ENCODE results near the gene CISD1. TPM values are rescaled to one million over a fixed set of nuclear protein-coding genes. Genes with fewer than 3 reads are reported as not detected.
"Not testable (repeated sequence)": the region's sequence is repeated elsewhere in the genome, so short reads cannot be mapped to it uniquely, and the experiment has no call there.

The CISD1 gene
- total RNA-seq (2012; rRNA removed), result 25.8 and 28.4 TPM in 2 replicates

GRCh38 chr10:58268946-58269781 lies at the start of gene CISD1:
CISD1 (plus strand) TSS chr10:58269162; CDS start chr10:58269274, 112 bp downstream.
- Histone ChIP-seq H3K36me3 (ENCODE audit: insufficient read depth, low read length) (no peaks in the 10 kb centered on the region), H3K9ac (ENCODE audit: low read depth, low read length) (peak within 1 kb of the TSS; percentile 88), H3K9me3 (replicated peaks; ENCODE audit: low read length) (no peaks in the 10 kb centered on the region), H3K4me2 (ENCODE audit: low read length) (peak within 1 kb of the TSS; percentile 97), H3K4me1 (ENCODE audit: control insufficient read depth, insufficient read depth, low read length) (peaks cover 11% of the 10 kb centered on the region), H3K4me3 (ENCODE audit: low read length) (peak within 1 kb of the TSS; percentile 89), H3K27me3 (ENCODE audit: control insufficient read depth, insufficient read depth, low read length) (no peaks in the 10 kb centered on the region)

- no peak overlapping the region for H3K4me2 ChIP-seq (ENCODE audit: low read length)
- no peaks in the 10 kb centered on the region for H3K9me3 ChIP-seq (replicated peaks; ENCODE audit: low read length)
- no peaks in the 10 kb centered on the region for H3K36me3 ChIP-seq (ENCODE audit: insufficient read depth, low read length)
- no peak overlapping the region for H3K4me3 ChIP-seq (ENCODE audit: low read length)
- H3K4me1 ChIP-seq (ENCODE audit: control insufficient read depth, insufficient read depth, low read length), result peaks cover 3% of the 10 kb centered on the region
- H3K9ac ChIP-seq (ENCODE audit: low read depth, low read length), result no peak overlapping the region
- H3K27me3 ChIP-seq (ENCODE audit: control insufficient read depth, insufficient read depth, low read length), result no peaks in the 10 kb centered on the region
These were observed 49.1 kb upstream of the CISD1 start for GRCh38 chr10:58219875-58220274.

- Histone ChIP-seq H3K4me3 (ENCODE audit: low read length) (no peak overlapping the region), H3K27me3 (ENCODE audit: control insufficient read depth, insufficient read depth, low read length) (no peaks in the 10 kb centered on the region), H3K36me3 (ENCODE audit: insufficient read depth, low read length) (no peaks in the 10 kb centered on the region), H3K4me2 (ENCODE audit: low read length) (no peak overlapping the region), H3K4me1 (ENCODE audit: control insufficient read depth, insufficient read depth, low read length) (peaks cover 3% of the 10 kb centered on the region), H3K9me3 (replicated peaks; ENCODE audit: low read length) (no peaks in the 10 kb centered on the region), H3K9ac (ENCODE audit: low read depth, low read length) (no peak overlapping the region)
These were observed 48.1 kb upstream of the CISD1 start for GRCh38 chr10:58220769-58221451.

- no peak overlapping the region for H3K4me3 ChIP-seq (ENCODE audit: low read length)
- no peaks in the 10 kb centered on the region for H3K9me3 ChIP-seq (replicated peaks; ENCODE audit: low read length)
- no peaks in the 10 kb centered on the region for H3K36me3 ChIP-seq (ENCODE audit: insufficient read depth, low read length)
- no peaks in the 10 kb centered on the region for H3K27me3 ChIP-seq (ENCODE audit: control insufficient read depth, insufficient read depth, low read length)
- peaks cover 3% of the 10 kb centered on the region for H3K4me1 ChIP-seq (ENCODE audit: control insufficient read depth, insufficient read depth, low read length)
- no peak overlapping the region for H3K4me2 ChIP-seq (ENCODE audit: low read length)
- H3K9ac ChIP-seq (ENCODE audit: low read depth, low read length), result no peak overlapping the region
These were observed 43.3 kb upstream of the CISD1 start for GRCh38 chr10:58225654-58226053.

GRCh38 chr10:58229856-58230255 lies 39.1 kb upstream of the CISD1 start:
- H3K27me3 ChIP-seq (ENCODE audit: control insufficient read depth, insufficient read depth, low read length); H3K36me3 ChIP-seq (ENCODE audit: insufficient read depth, low read length); H3K9me3 ChIP-seq (replicated peaks; ENCODE audit: low read length); H3K4me1 ChIP-seq (ENCODE audit: control insufficient read depth, insufficient read depth, low read length); H3K4me2 ChIP-seq (ENCODE audit: low read length); H3K9ac ChIP-seq (ENCODE audit: low read depth, low read length); H3K4me3 ChIP-seq (ENCODE audit: low read length): not testable (repeated sequence)

- H3K36me3 ChIP-seq (ENCODE audit: insufficient read depth, low read length), result no peaks in the 10 kb centered on the region
- peak overlapping the region; percentile 12 for H3K9ac ChIP-seq (ENCODE audit: low read depth, low read length)
- peak overlapping the region; percentile 36 for H3K4me2 ChIP-seq (ENCODE audit: low read length)
- H3K4me1 ChIP-seq (ENCODE audit: control insufficient read depth, insufficient read depth, low read length), result peaks cover 42% of the 10 kb centered on the region
- H3K9me3 ChIP-seq (replicated peaks; ENCODE audit: low read length), result no peaks in the 10 kb centered on the region
- peak overlapping the region; percentile 2 for H3K4me3 ChIP-seq (ENCODE audit: low read length)
- no peaks in the 10 kb centered on the region for H3K27me3 ChIP-seq (ENCODE audit: control insufficient read depth, insufficient read depth, low read length)
These were observed 31.7 kb upstream of the CISD1 start for GRCh38 chr10:58237014-58237834.

GRCh38 chr10:58239561-58240169 lies 29.3 kb upstream of the CISD1 start:
- peak overlapping the region; percentile 55 for H3K4me2 ChIP-seq (ENCODE audit: low read length)
- peaks cover 42% of the 10 kb centered on the region for H3K4me1 ChIP-seq (ENCODE audit: control insufficient read depth, insufficient read depth, low read length)
- no peaks in the 10 kb centered on the region for H3K36me3 ChIP-seq (ENCODE audit: insufficient read depth, low read length)
- H3K27me3 ChIP-seq (ENCODE audit: control insufficient read depth, insufficient read depth, low read length), result no peaks in the 10 kb centered on the region
- H3K4me3 ChIP-seq (ENCODE audit: low read length), result no peak overlapping the region
- H3K9ac ChIP-seq (ENCODE audit: low read depth, low read length), result peak overlapping the region; percentile 11
- H3K9me3 ChIP-seq (replicated peaks; ENCODE audit: low read length), result no peaks in the 10 kb centered on the region

- H3K9ac ChIP-seq (ENCODE audit: low read depth, low read length), result peak overlapping the region; percentile 4
- peaks cover 42% of the 10 kb centered on the region for H3K4me1 ChIP-seq (ENCODE audit: control insufficient read depth, insufficient read depth, low read length)
- no peaks in the 10 kb centered on the region for H3K27me3 ChIP-seq (ENCODE audit: control insufficient read depth, insufficient read depth, low read length)
- no peaks in the 10 kb centered on the region for H3K36me3 ChIP-seq (ENCODE audit: insufficient read depth, low read length)
- H3K9me3 ChIP-seq (replicated peaks; ENCODE audit: low read length), result no peaks in the 10 kb centered on the region
- peak overlapping the region; percentile 9 for H3K4me2 ChIP-seq (ENCODE audit: low read length)
- H3K4me3 ChIP-seq (ENCODE audit: low read length), result no peak overlapping the region
These were observed 28.4 kb upstream of the CISD1 start for GRCh38 chr10:58240531-58240930.

GRCh38 chr10:58241346-58241745 lies 27.6 kb upstream of the CISD1 start:
- H3K27me3 ChIP-seq (ENCODE audit: control insufficient read depth, insufficient read depth, low read length), result no peaks in the 10 kb centered on the region

GRCh38 chr10:58243269-58243668 lies 25.7 kb upstream of the CISD1 start:
- Histone ChIP-seq H3K4me1 (ENCODE audit: control insufficient read depth, insufficient read depth, low read length) (peaks cover 26% of the 10 kb centered on the region), H3K27me3 (ENCODE audit: control insufficient read depth, insufficient read depth, low read length) (no peaks in the 10 kb centered on the region), H3K36me3 (ENCODE audit: insufficient read depth, low read length) (no peaks in the 10 kb centered on the region), H3K9ac (ENCODE audit: low read depth, low read length) (no peak overlapping the region), H3K4me2 (ENCODE audit: low read length) (no peak overlapping the region), H3K9me3 (replicated peaks; ENCODE audit: low read length) (no peaks in the 10 kb centered on the region), H3K4me3 (ENCODE audit: low read length) (no peak overlapping the region)

More at GRCh38 chr10:58241346-58241745, 27.6 kb upstream of the CISD1 start:
- Histone ChIP-seq H3K4me2 (ENCODE audit: low read length) (no peak overlapping the region), H3K4me3 (ENCODE audit: low read length) (no peak overlapping the region), H3K36me3 (ENCODE audit: insufficient read depth, low read length) (no peaks in the 10 kb centered on the region), H3K9me3 (replicated peaks; ENCODE audit: low read length) (no peaks in the 10 kb centered on the region), H3K4me1 (ENCODE audit: control insufficient read depth, insufficient read depth, low read length) (peaks cover 42% of the 10 kb centered on the region), H3K9ac (ENCODE audit: low read depth, low read length) (peak overlapping the region; percentile 4)

GRCh38 chr10:58243801-58244200 lies 25.2 kb upstream of the CISD1 start:
- H3K4me2 ChIP-seq (ENCODE audit: low read length); H3K36me3 ChIP-seq (ENCODE audit: insufficient read depth, low read length); H3K27me3 ChIP-seq (ENCODE audit: control insufficient read depth, insufficient read depth, low read length); H3K9ac ChIP-seq (ENCODE audit: low read depth, low read length); H3K9me3 ChIP-seq (replicated peaks; ENCODE audit: low read length); H3K4me3 ChIP-seq (ENCODE audit: low read length): not testable (repeated sequence)
- H3K4me1 ChIP-seq (ENCODE audit: control insufficient read depth, insufficient read depth, low read length), result peaks cover 25% of the 10 kb centered on the region

Data from skeletal muscle satellite cell (primary cell).